ENCODE data around the gene SRPK3.

DNA sequence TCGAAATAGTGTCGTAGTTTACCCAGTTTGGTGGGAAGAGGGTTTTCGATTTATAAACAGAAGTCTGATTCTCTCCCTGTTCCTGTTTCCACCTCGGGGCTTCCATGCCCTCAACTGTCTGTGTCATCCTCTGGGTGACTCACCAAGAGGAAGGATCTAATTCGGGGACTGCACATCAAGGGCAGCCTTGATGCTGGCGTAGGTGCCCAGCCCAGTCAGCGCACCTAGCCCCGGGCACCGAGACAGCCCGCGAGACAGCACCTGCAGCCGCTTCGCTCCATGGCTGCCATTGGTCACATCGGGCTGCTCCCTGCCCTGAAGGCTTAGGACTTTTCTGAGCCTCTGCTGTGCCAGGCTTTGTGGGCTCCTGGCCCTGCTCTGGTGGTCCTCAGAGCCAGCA lies 48.4 kb upstream of the SRPK3 start:
- TF ChIP-seq, protein P1, sequence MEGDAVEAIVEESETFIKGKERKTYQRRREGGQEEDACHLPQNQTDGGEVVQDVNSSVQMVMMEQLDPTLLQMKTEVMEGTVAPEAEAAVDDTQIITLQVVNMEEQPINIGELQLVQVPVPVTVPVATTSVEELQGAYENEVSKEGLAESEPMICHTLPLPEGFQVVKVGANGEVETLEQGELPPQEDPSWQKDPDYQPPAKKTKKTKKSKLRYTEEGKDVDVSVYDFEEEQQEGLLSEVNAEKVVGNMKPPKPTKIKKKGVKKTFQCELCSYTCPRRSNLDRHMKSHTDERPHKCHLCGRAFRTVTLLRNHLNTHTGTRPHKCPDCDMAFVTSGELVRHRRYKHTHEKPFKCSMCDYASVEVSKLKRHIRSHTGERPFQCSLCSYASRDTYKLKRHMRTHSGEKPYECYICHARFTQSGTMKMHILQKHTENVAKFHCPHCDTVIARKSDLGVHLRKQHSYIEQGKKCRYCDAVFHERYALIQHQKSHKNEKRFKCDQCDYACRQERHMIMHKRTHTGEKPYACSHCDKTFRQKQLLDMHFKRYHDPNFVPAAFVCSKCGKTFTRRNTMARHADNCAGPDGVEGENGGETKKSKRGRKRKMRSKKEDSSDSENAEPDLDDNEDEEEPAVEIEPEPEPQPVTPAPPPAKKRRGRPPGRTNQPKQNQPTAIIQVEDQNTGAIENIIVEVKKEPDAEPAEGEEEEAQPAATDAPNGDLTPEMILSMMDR (IDR thresholded peaks at IDR 0.05; ENCODE audit: borderline replicate concordance, extremely low read depth, low read length, poor library complexity, severe bottlenecking): no peak
- TF ChIP-seq EZH2 (IDR thresholded peaks at IDR 0.05; ENCODE audit: borderline replicate concordance, low read depth, low read length, severe bottlenecking): no peak
